Stimulated activated CD4-positive, alpha-beta T cell treated with anti-CD3 and anti-CD28 coated beads, Interleukin-1b, Interleukin-23, amount 100 ng/mL, for 24 hours (primary cell): ENCODE data around the gene C11orf86.

Experiments
- DNase-seq, 4 experiments: peaks; one replicate each; pipeline ENCODE4 v3.0.0-alpha.2; 2020; ENCODE audit warnings: low read depth in 4 of 4, low spot score in 1 of 4

C11orf86 gene

DNA sequence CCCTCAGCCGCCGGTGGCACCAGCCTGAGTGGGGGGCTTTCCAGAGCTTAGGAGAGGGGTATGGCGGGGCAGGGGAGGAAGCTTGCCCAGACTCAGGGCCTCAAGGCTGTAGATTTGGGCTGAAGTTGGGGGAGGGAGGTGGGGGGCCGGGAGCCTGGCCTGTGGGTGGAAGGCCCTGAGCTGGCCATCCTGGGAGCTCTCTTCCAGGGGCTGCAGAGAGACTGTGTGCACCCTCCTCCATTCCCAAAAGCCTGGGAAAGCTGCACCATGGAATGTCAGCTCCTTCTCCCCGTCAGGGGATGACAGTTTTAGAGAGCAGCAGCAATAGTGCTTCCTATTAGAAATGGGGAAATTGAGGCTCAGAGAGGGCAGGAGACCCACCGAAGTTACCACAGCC, 48.9 kb downstream of the C11orf86 start:
- no peak for DNase-seq

DNA sequence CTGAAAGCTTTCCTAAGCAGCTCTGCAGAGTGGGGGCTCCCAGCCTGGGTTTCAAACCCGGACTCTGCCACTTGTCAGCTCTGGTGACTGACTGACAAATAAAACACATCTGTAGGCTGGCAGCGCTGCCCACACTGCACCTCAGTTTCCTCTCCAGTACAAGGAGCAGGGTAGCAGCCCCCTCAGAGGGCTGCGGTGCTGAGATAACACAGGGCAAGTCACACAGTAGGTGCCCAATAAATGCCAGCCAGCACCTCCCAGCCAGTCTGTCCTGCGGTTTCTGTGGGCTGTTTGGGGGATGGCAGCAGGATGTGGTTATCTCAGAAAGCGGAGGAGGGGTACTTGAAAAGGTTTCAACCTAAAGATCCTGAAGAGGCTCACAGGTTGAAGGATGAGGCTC, 49.3 kb downstream of the C11orf86 start:
- DNase-seq, result peak in 1 of 4 experiments; percentile 20

DNA sequence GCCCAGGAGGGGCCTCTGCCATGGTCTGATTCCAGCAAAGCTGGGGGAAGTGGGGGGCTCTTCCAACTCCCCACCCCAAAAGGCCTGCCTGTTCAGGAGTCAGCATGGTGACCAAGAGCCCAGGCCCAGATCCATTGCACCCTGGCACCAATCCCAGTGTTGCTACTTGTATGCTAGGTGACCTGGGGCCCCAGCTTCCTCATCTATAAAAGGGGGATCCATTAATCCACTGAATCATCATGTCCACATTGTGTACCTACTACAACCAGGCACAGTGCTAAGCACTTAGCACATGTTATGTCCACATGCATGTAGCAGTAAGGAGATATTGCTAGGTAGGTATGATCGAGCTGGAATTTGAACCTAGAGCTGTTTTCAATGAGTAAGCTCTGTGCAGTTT, 49.9 kb downstream of the C11orf86 start:
- no peak for DNase-seq

DNA sequence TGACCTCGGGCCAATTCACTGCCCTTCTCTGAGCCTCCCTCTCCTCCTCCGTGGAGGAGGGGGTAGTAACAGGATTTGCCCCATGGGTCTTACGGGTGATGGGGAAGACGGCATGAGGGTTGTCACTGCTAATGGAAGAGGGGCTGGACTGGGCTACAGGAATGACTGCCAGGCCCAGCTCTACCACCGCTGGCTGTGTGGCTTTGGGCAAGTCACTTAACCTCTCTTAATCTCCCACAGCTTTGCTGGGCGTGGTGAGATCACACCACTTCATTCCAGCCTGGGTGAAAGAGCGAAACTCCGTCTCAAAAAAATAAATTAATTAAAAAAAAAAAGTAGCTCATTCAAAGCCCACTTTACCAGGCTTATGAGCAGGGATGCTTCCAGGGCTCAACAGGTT, 50.6 kb downstream of the C11orf86 start:
- DNase-seq, result no peak
